ENCODE measurements around the gene TTC14.

Gene TTC14

GRCh38 chr3:180631317-180631716 lies 29.4 kb downstream of the TTC14 start:
- Histone ChIP-seq H3K27me3 (ENCODE audit: insufficient read depth, poor library complexity, severe bottlenecking) (peaks cover 3% of the 10 kb centered on the region), H3K4me3 (replicated peaks; ENCODE audit: insufficient read depth, low read length) (no peak overlapping the region), H3K27ac (replicated peaks) (no peak overlapping the region)
- DNase-seq (ENCODE audit: low read depth in 1 of 2, low spot score in 1 of 2), result no peak
- TF ChIP-seq POLR2AphosphoS5 (IDR thresholded peaks at IDR 0.05; ENCODE audit: low read depth) (no peak), SPI1 (IDR thresholded peaks at IDR 0.05; ENCODE audit: borderline replicate concordance, low read depth) (no peak), CTCF (IDR thresholded peaks at IDR 0.05; ENCODE audit: insufficient read depth, low read length) (no peak)

- no peak for DNase-seq (ENCODE audit: low read depth in 1 of 2, low spot score in 1 of 2)
- TF ChIP-seq REST (IDR thresholded peaks at IDR 0.05; ENCODE audit: insufficient replicate concordance, low read depth), result no peak
- no peak for TF ChIP-seq POLR2AphosphoS5 (IDR thresholded peaks at IDR 0.05; ENCODE audit: low read depth)
- no peak for TF ChIP-seq SPI1 (IDR thresholded peaks at IDR 0.05; ENCODE audit: borderline replicate concordance, low read depth)
- no peak for TF ChIP-seq CTCF (IDR thresholded peaks at IDR 0.05; ENCODE audit: insufficient read depth, low read length)
- TF ChIP-seq GABPA (IDR thresholded peaks at IDR 0.05; ENCODE audit: low read depth), result no peak
- Histone ChIP-seq H3K4me3 (replicated peaks; ENCODE audit: insufficient read depth, low read length) (no peak overlapping the region), H3K27ac (replicated peaks) (no peak overlapping the region), H3K27me3 (ENCODE audit: insufficient read depth, poor library complexity, severe bottlenecking) (peaks cover 3% of the 10 kb centered on the region)
These were observed 31.8 kb downstream of the TTC14 start for GRCh38 chr3:180633722-180634121.

- H3K27me3 ChIP-seq (ENCODE audit: insufficient read depth, poor library complexity, severe bottlenecking), result peaks cover 3% of the 10 kb centered on the region
- TF ChIP-seq CTCF (IDR thresholded peaks at IDR 0.05; ENCODE audit: insufficient read depth, low read length) (no peak), GABPA (IDR thresholded peaks at IDR 0.05; ENCODE audit: low read depth) (no peak), REST (IDR thresholded peaks at IDR 0.05; ENCODE audit: insufficient replicate concordance, low read depth) (no peak), SPI1 (IDR thresholded peaks at IDR 0.05; ENCODE audit: borderline replicate concordance, low read depth) (no peak), POLR2AphosphoS5 (IDR thresholded peaks at IDR 0.05; ENCODE audit: low read depth) (no peak)
- DNase-seq (ENCODE audit: low read depth in 1 of 2, low spot score in 1 of 2), result no peak
These were observed 39.0 kb downstream of the TTC14 start for GRCh38 chr3:180640987-180641386.

GRCh38 chr3:180646187-180646790 lies 44.3 kb downstream of the TTC14 start:
- Histone ChIP-seq H3K27me3 (ENCODE audit: insufficient read depth, poor library complexity, severe bottlenecking) (peaks cover 3% of the 10 kb centered on the region), H3K4me3 (replicated peaks; ENCODE audit: insufficient read depth, low read length) (no peak overlapping the region), H3K27ac (replicated peaks) (no peak overlapping the region)
- no peak for DNase-seq (ENCODE audit: low read depth in 1 of 2, low spot score in 1 of 2)
- TF ChIP-seq GABPA (IDR thresholded peaks at IDR 0.05; ENCODE audit: low read depth), result no peak
- no peak for TF ChIP-seq POLR2AphosphoS5 (IDR thresholded peaks at IDR 0.05; ENCODE audit: low read depth)
- no peak for TF ChIP-seq CTCF (IDR thresholded peaks at IDR 0.05; ENCODE audit: insufficient read depth, low read length)
- TF ChIP-seq REST (IDR thresholded peaks at IDR 0.05; ENCODE audit: insufficient replicate concordance, low read depth), result no peak
- no peak for TF ChIP-seq SPI1 (IDR thresholded peaks at IDR 0.05; ENCODE audit: borderline replicate concordance, low read depth)

More at GRCh38 chr3:180640987-180641386, 39.0 kb downstream of the TTC14 start:
- Histone ChIP-seq H3K4me3 (replicated peaks; ENCODE audit: insufficient read depth, low read length) (no peak overlapping the region), H3K27ac (replicated peaks) (no peak overlapping the region)

All from HL-60 (cell line).